PC-9 (cell line): ENCODE measurements around the gene CHST3.

Source experiments
- CTCF ChIP-seq: fragments of 200-600 bp; sonication (generic); conservative IDR thresholded peaks from 2 replicates; pipeline ENCODE4 v1.6.1; 2017; ENCODE audit warnings: mixed run types, antibody characterized with exemption, mild to moderate bottlenecking, moderate library complexity
- EZH2 ChIP-seq: fragments of 200-600 bp; sonication (generic); IDR thresholded peaks from 2 replicates; pipeline ENCODE4 v1.8.0; 2017; ENCODE audit warnings: antibody characterized with exemption, low read depth

GRCh38 chr10:72058347-72058898 lies 94.2 kb downstream of the CHST3 start:
- TF ChIP-seq CTCF (no peak), EZH2 (no peak)
